GM21619 (cell line): ENCODE results near the gene ABCG5.

Experiments
- ATAC-seq: cut with Tn5 transposase; IDR thresholded peaks from one replicate; pipeline ENCODE4 v1.9.1; 2021; ENCODE audit not compliant: unreplicated experiment

Gene ABCG5

DNA sequence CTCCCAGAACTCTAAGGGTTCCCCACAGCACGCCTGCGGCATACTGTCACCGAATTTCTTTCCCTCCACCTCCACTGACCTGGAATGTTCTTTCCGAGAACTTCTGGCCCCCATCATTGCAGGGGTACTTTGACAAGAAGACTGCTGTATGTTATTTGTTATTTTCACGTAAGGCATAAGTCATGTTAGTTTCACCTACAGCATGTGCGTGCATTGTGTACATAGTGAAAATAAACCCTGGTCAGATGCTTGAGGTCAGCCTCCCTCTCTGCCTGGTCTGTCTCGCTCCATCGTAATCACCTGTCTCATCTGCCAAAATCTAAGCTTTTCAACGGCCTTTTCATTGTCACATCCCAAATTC, 4.2 kb upstream of the ABCG5 start:
- no peak for ATAC-seq

DNA sequence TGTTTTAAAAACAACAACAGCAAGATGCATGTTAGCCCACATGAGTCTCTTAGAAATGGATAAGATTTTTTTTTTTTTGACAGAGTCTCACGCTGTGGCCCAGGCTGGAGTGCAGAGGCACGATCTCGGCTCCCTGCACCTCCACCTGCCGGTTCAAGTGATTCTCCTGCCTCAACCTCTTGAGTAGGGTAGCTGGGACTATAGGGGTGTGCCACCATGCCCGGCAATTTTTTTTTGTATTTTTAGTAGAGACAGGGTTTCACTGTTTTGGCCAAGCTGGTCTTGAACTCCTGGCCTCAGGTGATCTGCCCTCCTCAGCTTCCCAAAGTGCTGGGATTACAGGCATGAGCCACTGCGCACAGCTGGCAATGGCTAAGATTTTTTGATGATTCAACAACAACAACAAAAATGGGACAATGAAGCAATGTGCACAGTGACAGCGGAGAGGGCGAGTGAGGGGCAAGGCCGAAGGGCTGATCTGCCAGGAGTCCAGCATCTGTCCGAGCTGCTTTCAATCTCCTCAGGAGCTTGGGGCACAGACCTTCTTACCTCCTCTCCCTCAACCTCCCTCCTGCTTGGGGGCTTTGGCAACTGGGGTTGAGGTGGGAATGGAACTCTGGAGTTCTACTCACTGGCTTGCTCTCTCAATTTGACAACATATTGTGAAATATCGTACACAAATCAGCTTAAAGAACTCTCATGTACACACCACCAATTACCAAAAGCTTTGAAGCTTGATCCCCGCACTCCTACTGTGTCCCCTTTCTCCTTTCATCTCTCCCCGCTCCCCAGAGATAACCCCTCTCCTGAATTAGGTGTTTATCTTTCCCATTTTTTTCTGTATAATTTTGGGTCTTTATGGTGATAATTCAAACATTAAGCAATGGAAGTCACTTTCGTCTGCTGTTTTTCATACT, 3.6 kb upstream of the ABCG5 start:
- ATAC-seq: no peak

DNA sequence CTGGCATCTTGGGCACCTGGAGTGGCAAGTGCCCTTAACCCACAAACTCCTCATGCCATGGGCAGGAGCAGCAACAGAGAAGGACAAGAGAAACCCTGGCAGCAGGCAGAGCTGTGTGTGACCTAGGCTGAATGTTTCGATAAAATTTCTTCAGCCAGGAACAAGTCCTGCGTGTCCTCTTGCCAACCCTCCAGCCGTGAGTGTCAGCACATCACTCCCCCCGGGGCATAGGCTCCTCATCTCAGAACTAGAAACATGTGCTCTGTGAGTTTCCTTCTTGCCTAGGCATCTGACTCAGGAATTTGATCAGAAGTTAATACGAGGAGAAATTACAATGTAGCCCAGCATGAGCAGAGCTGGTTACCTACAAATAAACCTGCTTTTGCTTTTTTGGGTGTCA, 2.3 kb upstream of the ABCG5 start:
- no peak for ATAC-seq

DNA sequence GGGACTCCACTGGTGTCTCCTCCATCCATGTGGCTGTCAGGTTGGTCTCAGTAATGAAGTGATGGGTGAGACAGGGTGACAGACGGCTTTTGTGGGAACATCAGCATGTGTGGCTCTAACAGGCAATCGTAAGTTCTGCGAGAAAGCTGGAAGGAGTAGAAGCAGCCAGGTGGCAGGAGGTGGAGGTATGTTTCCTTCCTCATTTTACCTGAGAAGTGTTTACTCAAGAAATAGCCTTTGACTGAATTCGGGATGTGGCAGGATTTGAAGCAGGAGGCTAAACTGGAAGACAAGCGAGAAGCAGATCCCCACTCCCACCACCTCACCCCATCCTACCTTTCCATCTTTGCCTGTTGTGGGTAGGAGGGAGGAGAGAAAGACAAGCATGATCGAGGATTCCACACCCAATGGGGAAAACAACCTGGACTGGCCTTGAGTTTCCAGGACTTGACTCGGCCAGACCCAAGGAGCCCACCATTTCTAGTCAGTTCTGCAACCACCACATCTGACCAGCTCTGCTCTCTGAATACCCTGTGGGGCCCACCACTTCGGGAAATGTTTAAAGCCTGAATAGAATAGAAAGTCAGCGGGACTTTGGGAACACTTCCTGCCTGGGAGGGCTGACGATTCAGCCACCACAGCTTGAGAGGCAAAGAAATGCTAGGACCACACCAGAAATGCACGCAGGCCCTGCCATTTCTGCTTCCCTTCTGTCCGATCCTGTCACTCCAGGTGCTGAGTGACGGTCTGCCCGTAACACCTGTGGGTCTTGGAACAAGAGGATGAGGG, 1.3 kb upstream of the ABCG5 start:
- ATAC-seq: no peak

DNA sequence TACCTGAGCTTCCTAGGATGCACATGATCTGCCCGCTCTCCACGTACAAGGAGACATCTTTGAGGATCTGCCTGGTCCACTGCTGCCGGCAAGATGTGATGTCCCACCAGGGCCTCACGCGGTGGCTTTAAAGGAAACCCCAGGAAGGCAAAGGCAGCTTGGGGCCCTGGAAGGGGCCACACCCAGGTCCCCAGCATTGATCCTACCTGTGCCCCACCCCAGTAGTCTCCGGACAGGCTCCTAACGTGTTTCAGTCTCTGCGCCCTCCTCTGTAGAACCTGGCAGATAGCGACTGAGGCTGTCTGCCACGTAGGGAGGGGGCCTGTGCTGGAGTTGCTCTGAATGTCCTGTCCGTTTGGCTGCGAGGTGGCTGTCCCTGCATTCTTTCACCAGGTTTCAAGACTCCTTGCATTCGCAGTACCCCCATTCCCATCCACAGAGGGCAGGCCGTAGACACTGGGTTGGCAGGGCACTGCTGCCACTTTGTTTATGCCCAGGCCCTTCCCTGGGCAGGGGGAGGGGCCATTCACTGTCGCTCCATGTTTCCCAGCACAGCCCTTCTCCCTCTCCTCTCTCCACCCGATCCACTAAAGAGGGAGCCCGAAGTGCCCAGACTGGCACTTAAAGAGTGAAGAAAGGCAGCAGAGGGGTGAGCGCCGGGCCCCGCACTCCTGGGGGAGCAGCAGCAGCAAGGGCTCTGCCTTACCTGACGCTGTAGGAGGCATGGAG, 644 bp downstream of the ABCG5 start:
- ATAC-seq: no peak

DNA sequence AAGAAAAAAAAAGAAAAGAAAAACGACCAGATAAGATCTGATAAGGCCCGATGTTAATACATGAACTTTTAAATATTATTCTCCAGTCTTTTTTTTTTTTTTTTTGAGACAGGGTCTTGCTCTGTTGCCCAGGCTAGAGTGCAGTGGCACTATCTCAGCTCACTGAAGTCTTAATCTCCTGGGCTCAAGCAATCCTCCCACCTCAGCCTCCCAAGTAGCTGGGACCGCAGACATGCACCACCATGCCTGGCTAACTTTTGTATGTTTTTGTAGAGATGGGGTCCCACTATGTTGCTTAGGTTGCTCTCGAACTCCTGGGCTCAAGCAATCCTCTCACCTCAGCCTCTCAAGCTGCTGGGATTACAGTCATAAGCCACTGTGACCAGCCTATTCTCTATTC, 1.6 kb downstream of the ABCG5 start:
- ATAC-seq: no peak

DNA sequence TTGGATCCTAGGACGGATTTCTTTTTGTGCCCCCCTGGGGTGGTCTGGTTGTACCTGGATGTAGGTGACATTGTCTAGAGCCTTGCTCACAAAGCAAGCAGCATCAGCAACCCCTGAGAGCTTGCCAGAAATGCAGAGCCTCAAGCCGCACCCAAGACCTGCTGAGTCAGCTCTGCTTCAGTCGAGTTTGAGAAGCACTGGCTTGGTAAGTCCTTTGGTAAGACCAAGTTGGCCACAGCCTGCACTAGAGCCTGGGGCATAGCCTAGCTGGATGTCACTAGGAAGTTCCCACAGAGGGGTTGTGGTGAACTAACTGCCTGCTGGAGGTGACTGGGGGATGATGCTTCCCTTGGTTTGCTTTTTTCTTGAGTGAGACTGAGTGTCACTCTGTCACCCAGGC, 6.2 kb downstream of the ABCG5 start:
- no peak for ATAC-seq

DNA sequence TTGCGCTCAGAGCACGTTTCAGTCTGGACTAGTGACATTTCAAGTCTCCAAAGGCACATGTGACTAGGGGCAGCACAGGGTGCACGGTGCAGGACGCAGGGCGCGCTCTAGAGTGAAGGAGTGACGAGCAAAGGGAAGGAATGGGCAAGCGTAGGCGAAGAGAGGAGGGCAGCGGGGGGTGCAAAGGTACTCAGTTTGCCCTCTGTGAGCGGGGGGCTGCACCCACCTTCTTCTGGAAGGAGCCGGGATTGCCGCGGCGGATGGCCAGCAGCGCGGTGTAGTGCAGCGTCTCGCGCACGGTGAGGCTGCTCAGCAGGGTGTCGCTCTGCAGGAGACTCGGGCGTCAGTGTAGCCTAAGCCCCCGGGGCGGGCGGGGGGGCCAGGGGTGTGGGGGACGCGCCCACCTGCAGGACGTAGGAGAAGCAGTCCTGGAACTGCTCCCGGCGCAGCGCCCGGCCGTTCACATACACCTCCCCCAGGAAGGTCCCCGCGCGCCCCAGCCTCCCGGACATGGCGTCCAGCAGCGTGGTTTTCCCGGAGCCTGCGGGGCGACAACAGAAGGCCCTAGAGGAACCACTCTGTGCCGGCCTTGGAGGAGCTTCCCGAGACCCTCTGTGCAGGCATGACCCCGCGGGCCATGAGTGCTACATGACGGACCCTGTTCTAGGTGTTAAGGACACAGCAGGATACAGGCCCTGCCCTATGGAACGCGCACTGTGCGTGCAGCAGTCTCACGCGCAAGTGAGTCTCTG, 6.9 kb downstream of the ABCG5 start:
- no peak for ATAC-seq

DNA sequence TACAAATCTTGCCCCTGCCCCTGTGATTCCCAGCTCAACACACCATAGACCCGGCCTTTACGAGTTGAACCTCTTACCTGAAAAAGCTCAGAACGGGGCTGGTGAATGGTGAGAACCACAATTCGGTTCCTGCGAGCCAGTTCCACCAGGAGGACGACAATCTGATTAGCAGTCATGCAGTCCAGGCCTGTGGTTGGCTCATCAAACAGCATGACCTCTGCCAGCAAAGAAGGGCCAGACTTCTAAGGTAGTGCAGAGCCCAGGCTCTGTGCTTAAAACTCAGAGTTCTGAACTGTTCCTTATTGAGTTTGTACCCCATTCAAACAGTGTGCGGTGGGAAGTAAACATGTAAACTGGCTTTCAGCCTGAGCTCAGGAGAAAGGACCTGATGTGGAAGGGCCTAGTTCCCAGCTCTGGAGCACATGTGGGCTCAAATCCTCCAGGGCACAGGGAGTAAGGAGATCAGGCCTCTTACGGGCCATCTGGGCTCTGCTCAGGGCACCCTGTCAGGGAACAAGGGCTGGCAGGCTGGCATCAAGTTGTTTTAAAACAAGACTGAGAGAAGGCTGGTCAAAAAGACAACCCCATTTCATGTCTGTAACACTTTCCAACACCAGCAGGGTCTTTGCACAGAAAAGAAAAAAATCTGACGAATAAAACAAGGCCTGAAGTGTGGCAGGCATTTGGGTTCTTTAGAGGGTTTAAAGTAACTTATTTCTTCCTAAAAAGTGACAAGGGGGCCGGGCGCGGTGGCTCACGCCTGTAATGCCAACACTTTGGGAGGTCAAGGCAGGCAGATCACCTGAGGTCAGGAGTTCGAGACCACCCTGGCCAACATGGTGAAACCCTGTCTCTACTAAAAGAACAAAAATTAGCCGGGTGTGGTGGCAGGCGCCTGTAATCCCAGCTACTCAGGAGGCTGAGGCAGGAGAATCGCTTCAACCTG, 12.1 kb downstream of the ABCG5 start:
- no peak for ATAC-seq

DNA sequence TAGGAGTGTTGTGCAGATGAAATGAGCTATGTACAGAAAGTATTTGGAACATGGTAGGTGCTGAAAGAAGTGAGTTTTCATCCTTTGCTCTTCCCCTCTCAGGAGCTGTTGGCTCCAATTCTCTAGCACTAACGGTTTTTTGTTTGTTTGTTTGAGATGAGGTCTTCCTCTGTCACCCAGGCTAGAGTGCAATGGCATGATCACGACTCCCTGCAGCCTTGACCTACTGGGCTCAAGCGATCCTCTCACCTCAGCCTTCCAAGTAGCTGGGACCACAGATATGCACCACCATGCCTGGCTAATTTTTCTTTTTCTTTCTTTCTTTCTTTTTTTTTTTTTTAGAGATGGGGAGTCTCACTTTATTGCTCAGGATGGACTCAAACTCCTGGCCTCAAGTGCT, 12.8 kb downstream of the ABCG5 start:
- ATAC-seq: no peak

DNA sequence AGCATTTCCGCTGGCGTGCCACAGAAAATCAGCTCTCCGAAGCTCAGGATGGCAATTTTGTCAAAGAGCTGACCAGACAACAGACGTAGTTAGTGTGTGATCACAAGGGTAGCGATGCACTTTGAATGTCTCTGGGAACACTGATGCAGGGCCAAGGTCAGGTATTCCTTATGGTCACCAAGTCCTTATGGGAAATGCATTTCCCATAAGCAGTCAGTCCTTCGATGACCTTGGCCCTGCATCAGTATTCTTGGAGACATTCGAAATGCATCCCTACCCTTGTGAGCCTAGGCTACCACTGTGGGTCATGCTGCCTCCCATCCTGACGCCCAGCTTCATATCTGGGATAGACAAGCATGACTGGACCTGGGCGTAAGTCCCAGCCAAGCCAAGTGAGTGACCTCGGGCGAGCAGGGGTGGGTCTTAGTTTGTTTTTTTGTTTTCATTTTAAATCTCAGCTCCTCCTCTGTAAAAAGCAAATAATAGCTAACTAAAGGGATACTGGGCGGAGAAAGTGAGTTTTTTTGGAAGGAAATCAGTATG, 13.6 kb downstream of the ABCG5 start:
- no peak for ATAC-seq

DNA sequence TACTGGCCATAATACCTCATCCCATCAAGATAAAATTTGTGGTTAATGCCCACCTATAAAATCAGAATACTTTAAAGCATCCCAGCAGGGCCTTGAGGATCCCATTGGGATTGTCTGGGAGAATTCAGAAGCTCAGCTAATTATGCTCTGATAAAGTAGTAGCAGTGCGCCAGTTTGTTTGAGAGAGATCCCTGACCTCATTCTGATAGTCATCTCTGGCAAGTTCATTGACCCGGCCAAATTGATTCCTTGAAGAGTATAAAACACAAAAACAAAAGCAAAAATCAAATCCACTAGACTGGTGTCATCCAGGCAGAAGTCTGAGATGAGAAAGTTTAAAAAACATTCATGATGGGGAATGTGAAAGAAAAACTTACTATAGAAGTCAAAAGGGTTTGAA, 14.1 kb downstream of the ABCG5 start:
- no peak for ATAC-seq

DNA sequence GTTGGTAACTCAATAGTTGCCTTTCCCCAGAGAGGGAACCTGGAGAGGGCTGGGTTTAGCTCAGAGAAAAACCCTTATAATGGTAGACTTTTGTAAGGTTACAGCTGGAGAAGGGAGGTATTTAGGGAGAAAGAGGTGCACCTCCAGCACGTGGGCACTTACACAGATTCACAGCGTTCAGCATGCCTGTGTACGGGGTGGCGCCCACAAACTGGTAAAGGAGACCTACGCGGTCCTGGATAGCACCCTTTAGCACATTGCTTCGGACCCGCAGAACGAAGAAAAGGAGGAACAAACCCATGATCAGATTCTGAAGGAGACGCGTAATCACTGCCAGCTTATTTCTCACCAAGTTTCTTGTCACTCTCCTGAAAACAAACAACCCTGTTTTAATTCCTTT, 14.9 kb downstream of the ABCG5 start:
- no peak for ATAC-seq

DNA sequence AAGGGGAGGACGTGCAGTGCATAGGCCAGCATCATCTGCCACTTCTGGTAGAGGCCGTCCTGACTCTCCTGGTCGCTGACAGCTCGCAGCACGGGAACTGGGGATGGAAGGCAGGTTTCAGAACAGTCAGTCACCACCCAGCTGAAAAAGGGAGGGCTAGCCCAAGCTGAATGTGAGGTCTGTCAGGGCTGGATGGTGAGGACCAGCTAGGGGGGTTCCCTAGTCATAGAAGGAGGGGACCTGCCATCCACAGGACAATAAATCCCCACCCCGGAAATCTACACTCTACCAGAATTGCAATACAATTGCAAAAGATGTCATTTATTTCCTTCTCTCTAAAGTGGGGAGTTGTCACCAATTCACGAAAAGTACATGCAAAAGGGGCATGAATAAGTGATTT, 15.8 kb downstream of the ABCG5 start:
- no peak for ATAC-seq

DNA sequence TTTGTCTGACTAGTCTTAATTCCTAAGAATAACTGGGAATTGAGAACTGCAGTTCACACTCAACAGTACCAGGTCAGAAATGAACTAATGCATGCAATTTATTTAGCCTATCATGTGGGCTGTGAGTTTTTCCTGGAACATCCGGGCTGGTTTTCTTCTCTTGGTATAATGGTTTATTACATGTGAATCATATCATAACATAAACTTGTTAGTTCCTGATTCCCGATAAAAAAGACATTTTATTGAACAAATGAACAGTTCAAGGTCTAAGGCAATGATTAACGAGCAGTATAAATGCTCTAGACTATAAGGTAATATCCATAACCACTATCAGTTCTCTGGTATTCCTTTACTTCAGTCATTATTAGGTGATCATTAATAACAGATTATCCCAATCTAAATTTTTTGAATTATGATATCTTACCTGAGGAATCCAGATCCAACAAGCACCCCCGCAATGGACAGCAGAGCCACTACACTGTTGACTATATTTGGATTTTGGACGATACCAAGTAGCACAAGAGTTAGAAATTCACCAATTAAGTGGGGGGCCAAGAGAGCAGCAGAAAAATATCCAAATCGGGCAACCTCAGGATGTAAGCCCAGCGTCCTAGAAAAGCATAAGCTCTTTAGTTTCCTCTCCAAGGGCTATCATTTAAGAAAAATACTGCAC, 19.0 kb downstream of the ABCG5 start:
- ATAC-seq: no peak

DNA sequence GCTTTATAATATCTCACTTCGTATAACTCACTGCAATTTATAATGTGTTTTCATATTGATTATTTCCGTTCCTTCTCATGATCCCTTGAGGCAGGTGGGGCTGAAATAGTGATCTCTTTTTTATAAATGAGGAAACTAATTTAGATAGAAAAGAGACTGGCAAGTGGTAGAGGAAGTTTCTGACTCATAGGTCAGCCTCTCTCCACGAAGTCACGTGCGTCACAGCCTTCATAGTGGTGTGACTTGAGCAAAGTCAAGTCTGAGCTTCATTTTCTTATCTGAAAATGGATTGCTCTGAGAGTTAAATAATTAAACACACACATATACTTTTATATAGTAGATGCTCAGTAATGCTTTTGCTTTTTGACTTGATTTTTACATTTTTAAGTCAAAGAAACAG, 19.9 kb downstream of the ABCG5 start:
- ATAC-seq: no peak

DNA sequence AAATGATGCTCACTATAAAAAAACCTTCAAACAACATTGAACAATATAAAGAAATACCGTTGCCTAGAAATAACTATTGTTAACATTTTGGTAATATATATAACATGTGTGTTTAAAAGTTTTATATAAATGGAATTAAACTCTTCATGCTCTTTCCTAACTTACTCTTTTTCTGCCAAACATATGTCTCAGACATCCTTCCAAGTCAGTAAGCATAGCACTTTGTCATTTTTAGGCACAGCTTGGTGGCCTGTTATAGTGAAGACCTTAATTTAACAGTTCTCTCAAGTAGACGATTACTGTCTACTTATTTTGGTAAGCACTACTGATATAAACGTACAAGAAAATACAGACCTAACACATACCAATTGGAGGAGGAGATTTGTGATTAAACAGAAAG, 23.9 kb downstream of the ABCG5 start:
- no peak for ATAC-seq

DNA sequence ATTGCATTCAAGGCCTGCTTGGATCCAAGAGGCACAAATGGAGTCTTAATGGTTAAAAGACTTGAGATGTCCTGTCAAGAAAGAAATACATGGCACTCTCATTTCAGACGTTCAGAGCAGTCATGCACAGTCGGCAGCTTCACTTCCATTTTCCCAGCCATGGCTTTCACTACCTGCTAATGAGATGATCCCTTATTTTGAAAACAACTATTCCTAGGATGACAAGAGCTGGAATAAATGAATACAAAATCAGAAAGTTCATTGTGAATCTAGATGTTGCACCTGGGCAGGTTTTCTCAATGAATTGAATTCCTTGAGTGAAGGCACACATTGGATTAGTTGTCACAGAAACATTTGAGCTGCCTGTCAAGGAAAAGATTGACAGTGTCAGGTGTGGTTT, 25.7 kb downstream of the ABCG5 start:
- no peak for ATAC-seq

DNA sequence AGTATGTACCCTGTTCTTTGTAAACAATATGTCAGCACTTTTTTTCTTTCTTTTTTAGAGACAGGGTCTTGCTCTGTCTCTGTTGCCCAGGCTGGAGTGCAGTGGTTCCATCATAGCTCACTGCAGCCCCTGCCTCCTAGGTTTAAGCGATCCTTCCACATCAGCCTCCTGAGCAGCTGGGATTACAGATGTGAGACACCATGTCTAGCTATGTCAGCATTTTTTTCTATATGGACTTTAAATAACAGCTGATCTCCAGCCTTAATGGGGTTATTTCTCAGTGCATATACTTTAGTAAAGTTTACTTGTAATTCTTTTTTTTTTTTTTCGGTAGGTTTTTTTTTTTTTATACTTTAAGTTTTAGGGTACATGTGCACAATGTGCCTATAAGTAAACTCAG, 26.6 kb downstream of the ABCG5 start:
- no peak for ATAC-seq
